HuH-7 (cell line): ENCODE data around the gene MYT1.
"Not testable (repeated sequence)": the region's sequence is repeated elsewhere in the genome, so short reads cannot be mapped to it uniquely, and the experiment has no call there.

Experiments used
- DNase-seq: peaks from one replicate; pipeline ENCODE4 v3.0.0; 2011; ENCODE audit warnings: low spot score

The MYT1 gene

GRCh38 chr20:64164123-64164836 lies at the start of gene MYT1:
TSS of gene MYT1 (plus strand) at chr20:64164452. CDS start at chr20:64198862, 34,410 bp downstream.
- no peak for DNase-seq

DNA sequence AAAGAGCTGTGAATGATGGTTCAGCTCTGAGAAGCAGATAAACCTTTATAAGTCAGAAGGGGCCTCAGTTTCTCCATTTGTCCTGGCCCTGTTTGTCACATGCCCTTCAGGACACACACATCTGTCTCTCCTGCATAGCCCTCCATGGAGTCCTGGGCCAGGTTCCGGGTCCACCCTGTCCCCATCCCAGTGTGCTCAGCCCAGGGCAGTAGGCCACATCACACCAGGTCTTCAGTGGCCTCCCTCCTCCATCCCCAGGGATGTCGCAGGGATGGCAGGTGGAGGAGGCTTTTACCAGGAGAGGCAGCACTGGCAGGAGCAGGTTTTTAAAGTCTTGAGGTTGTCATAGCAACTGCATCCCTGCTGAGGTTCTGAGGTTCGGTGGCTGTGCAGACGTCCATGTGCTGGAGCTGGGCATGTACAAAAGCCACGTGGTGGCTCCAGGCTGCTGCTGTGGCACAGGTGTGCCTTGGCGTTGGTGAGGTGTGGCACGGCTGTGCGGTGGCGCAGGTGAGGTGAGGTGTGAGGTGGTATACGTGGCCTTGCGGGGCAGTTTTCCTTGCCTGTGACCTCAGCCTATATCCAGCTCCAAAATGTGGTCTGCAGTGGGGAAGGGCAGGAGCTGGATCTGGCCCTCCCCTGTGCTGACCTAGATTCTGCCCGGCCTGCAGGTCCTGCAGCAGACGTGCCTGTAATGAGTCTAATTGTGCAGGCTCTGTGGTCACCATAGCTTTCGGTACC lies 48.9 kb upstream of the MYT1 start:
- no peak for DNase-seq

- DNase-seq = no peak
These were observed 48.2 kb upstream of the MYT1 start for GRCh38 chr20:64116016-64116415.

- no peak for DNase-seq
These were observed 47.5 kb upstream of the MYT1 start for GRCh38 chr20:64116541-64117431.

GRCh38 chr20:64117432-64117777 lies 46.8 kb upstream of the MYT1 start:
- DNase-seq = not testable (repeated sequence)

DNA sequence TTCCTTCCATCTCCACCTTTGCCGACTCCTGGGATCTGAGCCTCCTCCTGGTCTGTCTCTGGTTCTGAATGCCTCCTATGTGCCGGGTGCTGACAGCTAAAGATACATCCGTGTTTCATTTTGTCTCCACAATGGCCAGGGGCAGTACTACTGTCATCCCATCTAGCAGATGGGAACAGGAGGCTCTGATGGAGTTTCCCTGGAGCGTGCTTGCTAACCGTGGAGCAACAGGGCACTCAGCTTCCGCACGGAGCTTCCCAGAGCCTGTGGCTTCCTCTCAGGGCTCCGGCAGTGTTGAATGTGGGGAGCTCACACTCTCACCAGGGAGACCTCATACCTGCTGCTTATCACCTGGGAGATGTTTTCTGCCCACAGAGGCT lies 45.0 kb upstream of the MYT1 start:
- DNase-seq = no peak

DNA sequence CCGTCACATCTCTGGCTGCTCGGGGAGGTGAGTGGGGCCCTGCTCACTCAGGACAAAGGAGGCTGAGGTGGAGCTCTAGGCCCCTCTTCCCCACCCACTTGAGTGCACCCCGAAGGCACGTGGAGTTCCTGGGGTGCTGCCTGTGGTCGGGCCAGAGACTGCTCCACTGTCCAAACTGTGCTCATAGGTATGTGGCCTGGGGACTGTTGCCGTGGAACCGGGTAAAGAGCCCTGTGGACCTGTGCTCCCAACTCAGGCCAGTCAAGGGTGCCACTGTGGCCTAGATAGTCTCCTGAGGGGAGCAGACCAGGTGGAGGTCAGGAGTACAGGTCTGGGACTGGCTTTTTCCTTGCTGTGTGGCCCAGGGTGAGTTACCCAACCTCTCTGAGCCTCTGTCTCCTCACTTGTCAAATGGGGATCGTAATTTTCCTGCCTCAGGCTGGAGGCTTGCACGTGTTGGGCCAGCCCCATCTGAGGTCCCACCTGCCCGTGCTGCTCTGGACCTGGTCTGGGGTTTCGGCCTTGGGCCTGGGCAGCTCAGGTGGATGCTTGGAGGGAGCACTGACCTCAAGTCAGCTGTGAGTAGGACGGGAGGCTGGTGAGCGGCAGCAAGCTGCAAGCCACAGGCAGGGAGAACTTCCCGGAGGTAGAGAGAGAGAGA lies 44.4 kb upstream of the MYT1 start:
- DNase-seq = no peak

DNA sequence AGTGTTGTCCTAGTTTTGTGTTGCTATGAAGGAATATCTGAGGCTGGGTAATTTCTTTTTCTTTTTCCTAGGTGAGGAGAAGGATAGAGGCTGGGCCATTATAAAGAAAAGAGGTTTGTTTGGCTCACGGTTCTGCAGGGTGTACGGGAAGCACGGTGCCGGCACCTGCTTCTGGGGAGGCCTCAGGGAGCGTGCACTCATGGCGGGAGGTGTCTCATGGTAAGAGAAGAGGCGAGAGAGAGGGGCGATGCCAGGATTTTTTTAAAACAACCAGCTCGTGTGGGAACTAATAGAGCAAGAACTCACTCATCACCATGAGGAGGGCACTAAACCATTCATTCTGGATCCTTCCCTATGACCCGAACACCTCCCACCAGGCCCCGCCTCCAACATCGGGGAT lies 42.7 kb upstream of the MYT1 start:
- DNase-seq = no peak

GRCh38 chr20:64122927-64123326 lies 41.3 kb upstream of the MYT1 start:
- DNase-seq = not testable (repeated sequence)

DNA sequence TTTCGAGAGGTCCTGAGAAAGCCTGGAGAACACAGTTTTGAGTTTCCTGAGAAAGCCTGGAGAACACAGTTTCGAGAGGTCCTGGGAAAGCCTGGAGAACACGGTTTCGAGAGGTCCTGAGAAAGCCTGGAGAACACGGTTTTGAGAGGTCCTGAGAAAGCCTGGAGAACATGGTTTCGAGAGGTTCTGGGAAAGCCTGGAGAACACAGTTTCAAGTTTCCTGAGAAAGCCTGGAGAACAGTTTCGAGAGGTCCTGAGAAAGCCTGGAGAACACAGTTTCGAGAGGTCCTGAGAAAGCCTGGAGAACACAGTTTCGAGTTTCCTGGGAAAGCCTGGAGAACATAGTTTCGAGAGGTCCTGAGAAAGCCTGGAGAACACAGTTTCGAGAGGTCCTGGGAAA lies 40.7 kb upstream of the MYT1 start:
- not testable (repeated sequence) for DNase-seq

GRCh38 chr20:64129146-64129782 lies 35.0 kb upstream of the MYT1 start:
- no peak for DNase-seq

DNA sequence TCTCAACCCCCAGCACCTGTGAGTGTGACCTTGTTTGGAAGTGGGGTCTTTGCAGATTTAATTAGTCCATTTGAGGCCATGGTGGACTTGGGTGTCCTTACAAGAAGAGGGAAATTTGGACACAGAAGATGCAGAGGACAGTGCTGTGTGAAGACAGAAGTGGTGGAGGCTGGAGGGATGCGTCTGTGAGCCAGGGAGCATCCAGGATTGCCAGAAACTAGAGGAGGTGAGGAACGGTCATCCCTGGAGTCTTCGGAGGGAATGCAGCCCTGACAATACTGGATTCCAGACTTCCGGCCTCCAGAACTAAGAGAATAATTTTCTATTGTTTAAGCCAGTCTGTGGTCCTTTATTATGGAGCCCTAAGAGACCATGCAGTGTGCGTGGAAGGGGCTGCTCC lies 34.0 kb upstream of the MYT1 start:
- DNase-seq = no peak

DNA sequence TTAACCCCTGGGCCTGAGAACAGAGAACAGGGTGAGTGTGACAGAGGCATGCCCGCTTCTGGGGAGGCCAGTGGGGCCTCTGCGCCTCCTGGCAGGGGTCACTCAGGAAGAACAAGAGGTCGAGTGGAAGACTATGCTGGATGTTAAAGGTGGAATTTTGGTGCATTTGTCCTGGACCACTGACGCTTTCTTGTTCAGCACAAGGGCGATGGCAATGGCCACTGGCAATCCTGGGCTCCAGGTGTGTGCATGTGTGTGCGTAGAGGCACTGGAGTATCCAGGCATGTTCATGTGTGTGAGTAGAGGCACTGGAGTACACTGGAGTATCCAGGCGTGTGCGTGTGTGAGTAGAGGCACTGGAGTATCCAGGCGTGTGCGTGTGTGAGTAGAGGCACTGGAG lies 33.4 kb upstream of the MYT1 start:
- DNase-seq = no peak

DNA sequence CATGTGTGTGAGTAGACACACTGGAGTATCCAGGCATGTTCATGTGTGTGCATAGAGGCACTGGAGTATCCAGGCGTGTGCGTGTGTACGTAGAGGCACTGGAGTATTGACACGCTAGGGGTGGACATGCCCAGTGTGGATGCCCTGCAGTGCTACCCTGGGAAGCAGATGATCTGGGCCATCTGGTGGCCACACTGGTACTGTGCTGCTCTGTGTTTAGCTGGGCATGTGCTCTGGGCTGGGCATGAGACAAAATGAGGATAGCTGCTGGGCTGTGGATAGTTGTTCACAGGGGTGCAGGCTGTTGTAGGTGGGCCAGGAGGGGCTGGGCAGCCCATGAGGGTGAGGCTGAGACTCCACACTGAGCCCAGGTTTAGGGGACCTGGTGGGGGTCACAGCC lies 32.8 kb upstream of the MYT1 start:
- DNase-seq = no peak

GRCh38 chr20:64133951-64134407 lies 30.3 kb upstream of the MYT1 start:
- no peak for DNase-seq

DNA sequence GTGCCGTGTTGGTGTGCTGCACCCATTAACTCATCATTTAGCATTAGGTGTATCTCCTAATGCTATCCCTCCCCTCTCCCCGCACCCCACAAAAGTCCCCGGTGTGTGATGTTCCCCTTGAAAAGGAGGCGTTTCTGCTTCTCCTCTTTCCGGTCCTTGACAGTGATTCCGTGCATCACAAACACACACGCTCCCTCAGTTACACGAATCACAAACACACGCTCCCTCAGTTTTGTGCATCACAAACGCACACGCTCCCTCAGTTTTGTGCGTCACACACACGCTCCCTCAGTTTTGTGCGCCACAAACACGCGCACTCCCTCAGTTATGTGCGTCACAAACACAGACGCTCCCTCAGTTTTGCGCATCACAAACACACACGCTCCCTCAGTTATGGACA lies 29.5 kb upstream of the MYT1 start:
- DNase-seq = not testable (repeated sequence)

GRCh38 chr20:64136004-64136710 lies 28.1 kb upstream of the MYT1 start:
- no peak for DNase-seq

DNA sequence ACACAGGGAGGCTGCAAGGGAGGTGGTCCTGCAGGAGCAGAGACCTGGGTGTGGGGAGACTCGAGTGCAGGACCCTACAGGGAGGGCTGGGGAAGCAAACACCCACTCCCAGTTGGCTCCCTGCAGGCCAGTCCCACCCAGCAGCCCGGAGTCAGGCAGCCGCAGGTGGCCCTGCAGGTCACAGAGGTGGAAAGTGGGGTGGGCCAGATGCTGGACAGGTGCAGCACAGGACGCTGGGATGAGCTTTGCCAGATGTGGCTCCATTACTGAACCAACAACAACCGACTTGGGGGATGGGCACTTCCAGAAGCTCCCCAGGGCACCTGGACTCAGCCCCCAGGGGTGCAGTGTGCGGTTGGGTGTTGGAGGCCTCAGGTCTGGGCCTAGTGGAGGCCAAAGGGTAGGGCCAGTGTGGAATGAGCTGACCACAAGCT lies 26.6 kb upstream of the MYT1 start:
- no peak for DNase-seq

GRCh38 chr20:64138276-64138815 lies 25.9 kb upstream of the MYT1 start:
- DNase-seq = no peak

- DNase-seq = no peak
These were observed 24.8 kb upstream of the MYT1 start for GRCh38 chr20:64139199-64140060.
